Central memory CD8-positive, alpha-beta T cell (primary cell): ENCODE measurements around the gene DLGAP1.

Experiments used
- ATAC-seq: fragments of 150-1000 bp; cut with Tn5 transposase; replicated peaks from 2 replicates; pipeline ENCODE4 v1.10.0; 2022; ENCODE audit warnings: mild to moderate bottlenecking, moderate FRiP score, moderate number of reproducible peaks; ENCODE audit not compliant: poor library complexity, severe bottlenecking; ENCODE audit errors: extremely low read depth
- DNase-seq, 2 donors: peaks; one replicate each; pipeline ENCODE4 v3.0.0; 2021; ENCODE audit warnings: low spot score in 2 of 2
- H3K27ac Mint-ChIP-seq: one replicate; pipeline ENCODE4 v1.8.0; 2022; ENCODE audit warnings: low read depth, mild to moderate bottlenecking, moderate library complexity, mixed read lengths
- H3K27me3 Mint-ChIP-seq: one replicate; pipeline ENCODE4 v1.8.0; 2022; ENCODE audit warnings: mixed read lengths
- H3K36me3 Mint-ChIP-seq: one replicate; pipeline ENCODE4 v1.8.0; 2022; ENCODE audit warnings: mild to moderate bottlenecking, moderate library complexity, mixed read lengths; ENCODE audit not compliant: insufficient read depth
- H3K4me1 Mint-ChIP-seq: one replicate; pipeline ENCODE4 v1.8.0; 2022; ENCODE audit warnings: mixed read lengths
- H3K4me3 Mint-ChIP-seq: one replicate; pipeline ENCODE4 v1.8.0; 2022; ENCODE audit warnings: mild to moderate bottlenecking, moderate library complexity, mixed read lengths
- H3K9me3 Mint-ChIP-seq: one replicate; pipeline ENCODE4 v1.8.0; 2022; ENCODE audit warnings: mixed read lengths

Gene DLGAP1

DNA sequence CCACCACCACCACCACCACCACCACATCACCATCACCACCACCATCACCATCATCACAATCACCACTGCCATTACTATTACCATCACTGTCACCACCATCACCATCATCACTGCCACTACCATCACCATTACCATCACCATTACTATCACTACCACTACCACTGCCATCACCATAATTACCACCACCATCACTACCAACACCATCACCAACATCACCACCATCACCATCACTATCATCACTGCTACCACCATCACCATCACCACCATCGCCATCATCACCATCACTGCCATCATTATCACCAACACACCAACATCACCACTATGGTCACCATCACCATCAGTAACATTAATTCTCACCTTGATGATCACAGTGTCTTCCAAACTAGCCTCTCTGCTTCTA, 713.8 kb downstream of the DLGAP1 start:
- Mint-ChIP-seq H3K4me3 (no peak overlapping the region), H3K27ac (no peak overlapping the region), H3K27me3 (peaks cover 13% of the 10 kb centered on the region), H3K36me3 (no peaks in the 10 kb centered on the region), H3K4me1 (no peaks in the 10 kb centered on the region), H3K9me3 (peaks cover 7% of the 10 kb centered on the region)
- ATAC-seq (no peak), DNase-seq (no peak)

GRCh38 chr18:3728704-3729437, 726.2 kb downstream of the DLGAP1 start:
- no peaks in the 10 kb centered on the region for H3K9me3 Mint-ChIP-seq
- no peak overlapping the region for H3K4me3 Mint-ChIP-seq
- peaks cover 61% of the 10 kb centered on the region for H3K27me3 Mint-ChIP-seq
- ATAC-seq: no peak
- DNase-seq: no peak
- H3K36me3 Mint-ChIP-seq: no peaks in the 10 kb centered on the region
- H3K27ac Mint-ChIP-seq: no peak overlapping the region
- no peaks in the 10 kb centered on the region for H3K4me1 Mint-ChIP-seq

GRCh38 chr18:3727274-3727673, 727.8 kb downstream of the DLGAP1 start:
- no peaks in the 10 kb centered on the region for H3K4me1 Mint-ChIP-seq
- DNase-seq: no peak
- H3K27me3 Mint-ChIP-seq: peaks cover 63% of the 10 kb centered on the region
- no peaks in the 10 kb centered on the region for H3K36me3 Mint-ChIP-seq
- ATAC-seq: no peak
- H3K27ac Mint-ChIP-seq: no peak overlapping the region
- no peaks in the 10 kb centered on the region for H3K9me3 Mint-ChIP-seq
- no peak overlapping the region for H3K4me3 Mint-ChIP-seq

GRCh38 chr18:3726238-3726951, 728.7 kb downstream of the DLGAP1 start:
- ATAC-seq (no peak), DNase-seq (no peak)
- Mint-ChIP-seq H3K4me1 (no peaks in the 10 kb centered on the region), H3K27me3 (peaks cover 54% of the 10 kb centered on the region), H3K4me3 (no peak overlapping the region), H3K36me3 (no peaks in the 10 kb centered on the region), H3K27ac (no peak overlapping the region), H3K9me3 (no peaks in the 10 kb centered on the region)

DNA sequence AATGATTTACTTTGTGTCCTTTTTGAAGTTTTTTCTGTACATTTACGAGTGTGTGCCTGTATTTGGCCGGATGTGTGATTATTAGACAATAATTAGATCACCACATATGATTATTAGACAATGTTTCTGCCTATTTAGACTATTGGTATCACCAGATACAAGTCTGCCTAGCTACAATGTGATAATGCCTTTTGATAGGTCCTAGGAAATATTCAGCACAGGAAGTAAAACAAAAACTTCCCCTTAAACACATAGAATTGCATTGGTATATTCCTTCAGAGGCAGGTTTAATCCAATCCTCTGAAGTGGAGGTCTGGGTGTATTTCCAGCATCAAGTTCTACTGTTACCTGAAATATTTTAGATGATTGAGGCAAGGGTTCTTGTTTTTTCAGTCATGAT, 730.0 kb downstream of the DLGAP1 start:
- peaks cover 52% of the 10 kb centered on the region for H3K27me3 Mint-ChIP-seq
- H3K27ac Mint-ChIP-seq: no peak overlapping the region
- DNase-seq (no peak), ATAC-seq (no peak)
- H3K36me3 Mint-ChIP-seq: no peaks in the 10 kb centered on the region
- H3K4me1 Mint-ChIP-seq: no peaks in the 10 kb centered on the region
- H3K4me3 Mint-ChIP-seq: no peak overlapping the region
- H3K9me3 Mint-ChIP-seq: no peaks in the 10 kb centered on the region

DNA sequence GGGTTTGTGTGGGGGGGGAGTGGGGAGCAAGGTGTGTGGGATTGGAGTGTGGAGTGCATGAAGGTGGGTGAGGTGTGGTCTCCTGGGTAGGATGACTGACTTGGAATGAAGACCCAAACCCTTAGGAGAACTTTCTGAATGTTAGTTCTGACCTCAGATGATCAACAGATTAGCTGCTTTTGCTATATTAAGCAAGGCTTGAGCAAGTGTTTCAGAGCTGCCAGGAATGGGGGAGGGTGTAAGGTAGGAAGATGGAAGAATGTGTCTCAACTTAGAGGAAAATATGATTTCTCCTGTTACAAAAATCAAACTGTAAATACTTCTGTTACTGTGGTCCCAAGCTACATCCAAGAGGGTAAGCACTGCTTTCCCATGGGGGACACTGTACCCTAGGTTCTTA, 731.6 kb downstream of the DLGAP1 start:
- ATAC-seq (no peak), DNase-seq (no peak)
- H3K4me3 Mint-ChIP-seq: no peak overlapping the region
- no peak overlapping the region for H3K27ac Mint-ChIP-seq
- H3K27me3 Mint-ChIP-seq: peaks cover 45% of the 10 kb centered on the region
- H3K4me1 Mint-ChIP-seq: no peaks in the 10 kb centered on the region
- no peaks in the 10 kb centered on the region for H3K36me3 Mint-ChIP-seq
- no peaks in the 10 kb centered on the region for H3K9me3 Mint-ChIP-seq

DNA sequence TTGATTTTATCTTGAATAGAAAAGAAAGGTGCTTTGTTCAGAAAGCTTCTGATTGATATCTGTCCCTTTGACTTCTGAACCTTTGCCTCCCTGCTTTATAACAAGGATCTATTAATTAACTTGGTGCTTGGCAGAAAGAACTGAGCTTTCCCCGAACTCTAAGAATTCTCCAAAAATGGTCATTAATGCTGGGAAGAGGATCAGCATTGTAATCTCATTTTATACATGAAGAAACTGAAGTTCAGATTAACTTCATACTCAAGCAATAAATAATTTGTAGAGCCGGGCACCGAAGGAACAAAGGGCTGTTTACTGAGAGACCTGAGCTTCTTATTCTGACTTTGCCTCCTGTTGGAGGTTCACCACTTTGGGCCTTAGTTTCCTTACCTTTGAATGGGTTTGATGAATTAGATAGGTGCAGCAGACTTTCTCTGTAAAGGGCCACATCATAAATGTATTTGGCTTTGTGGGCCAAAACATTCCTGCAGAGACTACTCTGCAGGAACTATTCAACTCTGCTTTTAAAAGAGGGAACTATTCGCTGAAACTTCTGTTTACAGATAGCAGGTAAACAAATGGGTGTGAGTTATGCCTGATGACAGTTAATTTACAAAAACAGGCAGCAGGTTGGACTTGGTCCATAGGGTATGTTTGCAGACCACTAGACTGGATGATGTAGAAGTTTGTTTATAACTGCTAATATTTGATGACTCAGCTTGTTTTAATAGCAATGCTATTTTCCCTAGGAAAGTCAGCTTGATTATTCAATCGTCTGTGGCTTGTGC, 732.3 kb downstream of the DLGAP1 start:
- Mint-ChIP-seq H3K4me1 (no peaks in the 10 kb centered on the region), H3K27me3 (peaks cover 38% of the 10 kb centered on the region), H3K4me3 (no peak overlapping the region), H3K9me3 (no peaks in the 10 kb centered on the region), H3K36me3 (no peaks in the 10 kb centered on the region), H3K27ac (no peak overlapping the region)
- no peak for ATAC-seq
- DNase-seq: no peak

GRCh38 chr18:3721771-3722648, 733.1 kb downstream of the DLGAP1 start:
- peaks cover 30% of the 10 kb centered on the region for H3K27me3 Mint-ChIP-seq
- H3K4me1 Mint-ChIP-seq: no peaks in the 10 kb centered on the region
- ATAC-seq (no peak), DNase-seq (no peak)
- H3K27ac Mint-ChIP-seq: no peak overlapping the region
- no peak overlapping the region for H3K4me3 Mint-ChIP-seq
- no peaks in the 10 kb centered on the region for H3K36me3 Mint-ChIP-seq
- no peaks in the 10 kb centered on the region for H3K9me3 Mint-ChIP-seq

GRCh38 chr18:3720818-3721545, 734.1 kb downstream of the DLGAP1 start:
- Mint-ChIP-seq H3K4me3 (no peak overlapping the region), H3K27ac (no peak overlapping the region), H3K9me3 (no peaks in the 10 kb centered on the region), H3K36me3 (no peaks in the 10 kb centered on the region), H3K27me3 (peaks cover 21% of the 10 kb centered on the region), H3K4me1 (no peaks in the 10 kb centered on the region)
- no peak for ATAC-seq
- DNase-seq: no peak

- Mint-ChIP-seq H3K36me3 (no peaks in the 10 kb centered on the region), H3K4me1 (no peaks in the 10 kb centered on the region), H3K9me3 (no peaks in the 10 kb centered on the region), H3K4me3 (no peak overlapping the region), H3K27me3 (peaks cover 13% of the 10 kb centered on the region), H3K27ac (no peak overlapping the region)
- ATAC-seq: no peak
- DNase-seq: no peak
Observed at GRCh38 chr18:3720159-3720558, 734.9 kb downstream of the DLGAP1 start.

DNA sequence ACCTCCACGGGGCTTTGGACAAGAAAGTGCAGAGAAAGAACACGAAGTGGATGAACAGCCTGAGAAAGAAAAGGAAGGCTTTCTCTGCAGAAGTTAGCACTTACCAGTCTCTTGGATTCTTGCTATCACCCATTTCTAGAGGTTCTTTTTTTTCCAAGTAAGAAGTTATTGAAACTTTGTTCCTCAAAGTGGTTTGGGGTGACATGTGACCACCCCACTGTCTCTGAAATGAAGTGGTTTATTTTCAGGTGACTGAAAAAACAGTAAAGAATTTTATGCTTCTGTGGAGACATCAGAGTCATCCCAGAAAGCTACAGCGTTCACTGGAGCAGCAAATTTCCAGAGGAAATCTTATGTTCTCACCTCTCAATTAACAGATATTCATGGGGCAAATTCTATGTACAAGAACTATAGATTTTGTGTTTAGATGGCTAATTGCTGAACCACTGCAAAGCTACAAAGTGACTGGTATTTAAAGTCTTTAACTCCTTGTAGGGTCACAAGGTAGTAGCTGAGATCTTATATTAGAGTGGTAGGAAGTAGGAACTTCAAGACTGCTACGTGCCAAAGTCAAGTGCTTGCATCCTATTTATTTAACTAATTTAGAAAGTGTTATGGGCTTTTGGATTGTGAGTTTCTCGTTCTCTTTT, 737.6 kb downstream of the DLGAP1 start:
- H3K27ac Mint-ChIP-seq: no peak overlapping the region
- H3K9me3 Mint-ChIP-seq: no peaks in the 10 kb centered on the region
- H3K36me3 Mint-ChIP-seq: no peaks in the 10 kb centered on the region
- no peak overlapping the region for H3K4me3 Mint-ChIP-seq
- H3K4me1 Mint-ChIP-seq: no peaks in the 10 kb centered on the region
- DNase-seq: no peak
- peaks cover 17% of the 10 kb centered on the region for H3K27me3 Mint-ChIP-seq
- ATAC-seq: no peak
